HG03520 (cell line): ENCODE measurements around the gene FAXDC2.
"Not testable (repeated sequence)": the region's sequence is repeated elsewhere in the genome, so short reads cannot be mapped to it uniquely, and the experiment has no call there.

Experiments used
- ATAC-seq: cut with Tn5 transposase; IDR thresholded peaks from one replicate; pipeline ENCODE4 v1.9.1; 2021; ENCODE audit warnings: mild to moderate bottlenecking, moderate library complexity; ENCODE audit not compliant: unreplicated experiment

Gene FAXDC2

GRCh38 chr5:154861946-154862345 is 11.5 kb upstream of the FAXDC2 start:
- no peak for ATAC-seq

- no peak for ATAC-seq
Measured at GRCh38 chr5:154860765-154861164, 10.4 kb upstream of the FAXDC2 start.

DNA sequence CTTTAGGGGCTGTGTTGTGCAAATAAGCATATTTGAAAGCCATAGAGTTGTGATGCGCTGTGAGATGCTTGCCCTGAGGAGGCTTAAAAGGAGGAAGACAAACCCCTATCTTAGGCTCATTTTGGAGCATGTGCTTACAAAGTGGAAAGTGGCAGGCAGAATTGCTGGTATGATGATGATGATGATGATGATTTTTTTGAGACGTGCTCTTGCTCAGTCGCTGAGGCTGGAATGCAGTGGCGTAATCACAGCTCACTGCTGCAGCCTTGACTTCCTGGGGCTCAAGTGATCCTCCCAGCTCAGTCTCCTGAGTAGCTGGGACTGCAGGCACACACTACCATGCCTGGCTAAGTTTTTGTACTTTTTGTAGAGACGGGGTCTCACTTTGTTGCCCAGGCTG is 9.7 kb upstream of the FAXDC2 start:
- no peak for ATAC-seq

- no peak for ATAC-seq
Measured at GRCh38 chr5:154858972-154859871, 8.8 kb upstream of the FAXDC2 start.

DNA sequence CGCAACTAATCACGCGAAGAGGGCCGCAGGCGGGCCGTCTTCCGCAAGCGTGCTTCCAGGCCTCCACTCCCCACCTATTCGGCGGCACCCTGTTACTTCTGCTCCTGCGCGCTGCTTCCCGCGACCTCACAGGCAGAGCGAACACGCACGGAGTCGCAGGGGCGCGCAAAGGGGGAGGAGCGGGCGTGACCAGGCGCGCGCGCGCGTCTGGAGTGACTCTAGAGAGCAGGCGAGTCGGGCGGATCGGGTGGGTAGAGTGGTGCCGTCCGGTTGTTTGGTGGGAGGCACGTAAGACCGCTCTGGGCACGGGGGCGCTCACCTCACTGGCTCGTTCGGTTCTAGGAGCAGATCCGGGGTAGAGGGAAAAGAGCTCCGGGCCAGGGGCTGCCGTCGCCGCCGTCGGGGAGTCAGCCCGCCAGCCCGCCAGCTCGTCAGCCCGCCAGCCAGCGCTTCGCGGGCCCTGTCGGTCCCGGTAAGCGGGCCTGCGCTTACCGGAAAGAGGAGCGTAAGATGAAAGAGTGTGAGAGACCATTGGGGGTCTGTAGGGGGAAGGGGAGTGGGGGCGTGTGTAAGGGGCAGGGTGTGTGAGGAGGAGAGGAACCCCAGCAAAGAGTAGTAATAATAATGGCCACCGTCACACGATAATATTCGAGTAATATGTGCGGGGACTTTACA is 8.0 kb upstream of the FAXDC2 start, which contains the start of gene CNOT8:
TSS of gene CNOT8 (plus strand) at position 331 of the 675 bp plus-strand sequence. CDS start 4,652 bp downstream, outside the sequence.
- ATAC-seq: peak; percentile 67

- ATAC-seq: peak; percentile 62
Measured at GRCh38 chr5:154857530-154858296, 7.3 kb upstream of the FAXDC2 start.

DNA sequence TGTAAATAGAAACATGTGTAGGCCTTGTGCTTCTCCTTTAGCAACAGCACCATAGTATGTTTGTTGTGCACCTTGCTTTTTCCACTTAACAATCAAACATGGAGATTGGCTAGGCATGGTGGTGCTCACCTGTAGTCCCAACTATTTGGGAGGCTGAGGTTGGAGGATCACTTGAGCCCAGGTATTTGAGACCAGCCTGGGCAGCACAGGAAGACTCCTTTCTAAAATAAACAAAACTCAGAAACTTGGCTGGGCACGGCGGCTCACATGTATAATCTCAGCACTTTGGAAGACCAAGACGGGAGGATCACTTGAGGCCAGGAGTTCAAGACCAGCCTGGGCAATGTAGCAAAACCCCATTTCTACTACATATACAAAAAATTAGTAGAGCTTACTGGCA is 948 bp upstream of the FAXDC2 start:
- ATAC-seq: no peak

- no peak for ATAC-seq
Measured at GRCh38 chr5:154849791-154850201, 607 bp downstream of the FAXDC2 start.

DNA sequence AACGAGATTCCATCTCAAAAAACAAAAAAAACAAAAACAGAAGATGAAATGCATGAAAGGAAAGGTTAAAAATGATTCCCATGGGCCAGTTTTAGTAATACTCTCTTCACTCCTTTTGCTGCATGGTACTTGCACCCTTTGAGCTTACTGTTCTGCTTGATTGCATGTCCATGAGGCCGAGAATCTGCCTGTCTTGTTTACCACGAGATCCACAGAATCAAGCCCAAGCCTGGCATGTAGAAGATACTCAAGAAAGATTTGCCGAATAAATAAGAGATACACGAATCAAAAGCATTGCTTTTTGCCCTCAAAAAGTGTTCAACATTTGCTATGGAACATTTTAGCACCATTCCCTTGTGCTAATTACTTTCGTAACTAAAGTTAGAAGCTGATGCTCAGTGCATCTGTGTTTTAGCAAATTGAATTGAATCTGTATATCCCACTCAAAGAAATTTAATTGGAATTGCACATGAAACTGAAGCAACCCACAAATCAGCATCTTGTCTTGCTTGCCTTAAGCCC is 1.1 kb downstream of the FAXDC2 start:
- ATAC-seq: no peak

GRCh38 chr5:154844809-154845208 is 5.6 kb downstream of the FAXDC2 start:
- ATAC-seq: no peak

DNA sequence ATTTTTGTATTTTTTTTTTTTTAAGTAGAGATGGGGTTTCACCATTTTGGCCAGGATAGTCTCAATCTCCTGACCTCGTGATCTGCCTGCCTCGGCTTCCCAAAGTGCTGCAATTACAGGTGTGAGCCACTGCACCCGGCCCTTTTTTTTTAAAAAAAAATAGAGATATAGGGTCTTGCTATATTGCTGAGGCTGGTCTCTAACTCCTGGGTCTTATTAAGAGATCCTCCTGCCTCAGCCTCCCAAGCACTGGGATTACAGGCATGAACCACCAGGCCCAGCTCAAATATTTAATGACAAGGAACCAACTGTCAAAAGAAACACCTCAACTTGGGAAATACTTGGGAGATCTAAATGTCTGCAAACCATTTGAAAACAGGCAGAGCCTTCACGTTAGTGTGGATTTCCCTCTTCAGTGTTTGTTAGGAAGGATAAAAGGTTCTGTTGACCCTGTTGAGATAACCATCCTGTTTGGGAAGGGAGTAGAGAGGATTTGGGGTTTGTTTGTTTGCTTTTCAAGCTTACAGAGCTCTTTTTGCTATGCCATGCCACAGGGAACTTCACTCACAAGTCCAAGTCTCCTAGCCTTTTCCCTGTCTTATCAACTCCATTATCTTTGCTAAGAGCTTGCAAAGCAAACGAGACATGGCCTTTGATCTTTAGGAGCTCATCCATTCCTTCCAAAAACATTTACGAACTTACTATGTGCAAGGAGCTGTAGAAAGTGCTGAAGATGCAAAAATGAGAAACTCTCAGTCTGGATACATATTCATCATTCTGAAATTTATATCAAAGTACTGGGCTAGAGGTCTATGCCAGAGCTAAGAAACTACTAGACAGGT is 7.5 kb downstream of the FAXDC2 start:
- no peak for ATAC-seq

DNA sequence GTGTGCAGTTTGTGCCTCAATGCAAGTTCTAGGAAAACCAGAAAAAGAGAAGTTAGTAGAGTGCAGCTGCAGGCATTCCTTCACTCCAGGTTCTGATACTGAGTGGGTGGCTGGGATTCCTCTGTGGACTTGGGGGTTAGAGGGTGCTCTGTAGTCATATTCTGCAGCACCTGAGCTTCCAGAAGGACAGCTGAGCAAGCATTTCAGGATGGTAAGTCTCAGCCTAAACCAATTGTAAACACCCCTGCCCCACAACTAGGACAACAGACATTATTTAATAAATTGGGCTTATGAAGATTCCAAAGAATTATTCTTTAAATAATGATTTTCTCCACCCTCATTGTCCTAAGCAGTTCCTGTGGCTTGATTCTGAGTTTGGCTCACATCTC is 9.1 kb downstream of the FAXDC2 start:
- no peak for ATAC-seq

- no peak for ATAC-seq
Measured at GRCh38 chr5:154840435-154841272, 9.7 kb downstream of the FAXDC2 start.

DNA sequence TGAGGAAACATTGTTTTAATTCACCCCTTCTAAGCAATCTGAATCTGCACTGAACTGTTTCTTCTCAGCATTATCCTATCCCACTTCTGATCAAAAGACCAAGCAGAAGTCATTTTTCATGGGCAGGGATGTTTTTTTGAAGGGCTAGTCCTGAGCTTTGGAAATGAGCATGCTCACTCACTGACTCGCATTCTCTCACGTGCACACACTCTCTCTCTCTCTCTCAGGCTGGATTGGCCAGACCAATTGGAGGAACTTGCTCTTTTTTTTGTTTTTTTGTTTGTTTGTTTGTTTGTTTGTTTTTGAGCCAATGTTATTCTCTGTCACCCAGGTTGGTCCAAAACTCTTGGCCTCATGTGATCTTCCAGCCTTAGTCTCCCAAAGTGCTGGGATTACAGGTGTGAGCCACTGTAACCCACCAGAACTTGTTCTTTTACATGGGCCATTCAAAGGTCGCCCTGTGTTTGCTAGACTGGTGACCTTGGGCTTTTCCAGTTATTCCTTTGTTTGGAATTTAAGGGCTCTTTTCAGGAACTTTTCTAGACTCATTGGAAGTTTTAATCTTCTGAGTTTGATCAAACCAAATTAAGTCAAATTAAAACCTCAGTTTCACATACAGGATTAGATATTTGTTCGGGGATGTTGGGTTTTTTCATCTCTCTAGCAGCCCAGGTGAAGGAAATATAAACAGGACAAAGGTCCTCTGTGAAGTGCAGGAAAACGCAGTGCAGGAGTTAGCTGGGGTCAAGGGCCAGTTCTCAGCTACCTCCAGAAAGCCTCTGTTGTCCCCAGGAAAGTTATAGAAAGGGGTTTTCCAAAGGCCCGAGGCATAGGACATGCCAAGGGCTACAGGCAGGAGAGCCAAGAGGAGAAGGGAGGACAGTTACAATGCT is 13.1 kb downstream of the FAXDC2 start:
- no peak for ATAC-seq

GRCh38 chr5:154836225-154836624 is 14.2 kb downstream of the FAXDC2 start:
- no peak for ATAC-seq

- ATAC-seq: not testable (repeated sequence)
Measured at GRCh38 chr5:154835701-154836052, 14.7 kb downstream of the FAXDC2 start.

DNA sequence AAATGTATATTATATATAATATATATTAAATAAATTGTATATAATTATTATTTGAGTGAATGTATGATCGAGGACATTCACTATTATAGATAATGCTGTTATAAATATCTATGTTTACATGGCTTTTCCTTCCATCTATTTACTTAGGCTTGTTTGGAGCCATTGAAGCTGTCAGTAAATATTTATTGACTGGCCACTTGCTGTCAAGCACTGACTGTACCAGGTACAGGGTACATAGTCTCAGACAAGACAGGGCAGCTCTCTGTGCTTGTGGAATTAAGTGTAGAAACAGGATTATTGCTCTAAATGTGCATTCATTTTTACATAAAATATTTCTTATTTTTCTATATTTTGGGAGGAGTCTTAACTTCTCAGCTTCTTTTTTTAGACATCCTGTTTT is 16.4 kb downstream of the FAXDC2 start:
- ATAC-seq: no peak

DNA sequence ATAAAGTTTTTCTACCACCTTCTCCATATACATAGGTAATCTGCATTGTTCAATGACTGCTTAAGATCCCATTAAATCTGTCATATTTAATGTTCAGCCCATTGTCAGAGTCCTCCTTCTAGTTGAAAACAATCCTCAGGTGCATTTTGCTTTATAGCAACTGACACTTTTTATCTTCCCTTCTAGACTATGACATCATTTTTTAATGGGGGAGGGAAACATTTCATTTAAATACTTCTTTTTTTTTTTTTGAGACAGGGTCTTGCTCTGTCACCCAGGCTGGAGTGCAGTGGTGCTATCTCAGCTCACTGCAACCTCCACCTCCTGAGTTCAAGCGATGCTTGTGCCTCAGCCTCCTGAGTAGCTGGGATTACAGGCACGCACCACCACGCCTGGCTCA is 17.6 kb downstream of the FAXDC2 start:
- ATAC-seq: not testable (repeated sequence)
